ENCODE data around the gene TSHR.

TSHR gene

DNA sequence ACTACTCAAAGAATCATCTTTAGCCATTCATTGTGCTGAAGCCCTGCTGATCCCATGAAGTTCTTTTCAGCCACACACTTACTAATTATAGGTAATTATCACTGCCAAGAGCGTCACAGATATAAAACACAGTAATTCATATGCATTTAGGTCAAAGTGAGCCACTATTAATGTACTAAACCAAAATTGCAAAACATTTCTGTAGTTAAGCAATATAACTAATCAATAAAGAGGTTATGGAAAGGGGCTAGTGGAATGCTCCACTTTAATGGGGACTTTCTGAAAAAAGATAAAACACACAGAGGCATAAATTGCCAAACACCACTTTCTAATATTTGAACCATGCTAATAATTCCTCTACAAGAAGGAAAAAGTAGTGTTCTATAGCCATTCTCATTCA, 7.1 kb upstream of the TSHR start:
- TF ChIP-seq ZBTB7A (IDR thresholded peaks at IDR 0.05; ENCODE audit: low read depth) = no peak
- no peak for TF ChIP-seq YY1 (IDR thresholded peaks at IDR 0.05; ENCODE audit: low read depth)
- no peak for TF ChIP-seq NFIC (IDR thresholded peaks at IDR 0.05)
- no peak for TF ChIP-seq TEAD4 (IDR thresholded peaks at IDR 0.05)

GRCh38 chr14:80951491-80951890, 3.9 kb upstream of the TSHR start:
- TF ChIP-seq CEBPB (IDR thresholded peaks at IDR 0.05) (no peak), FOXM1 (IDR thresholded peaks at IDR 0.05; ENCODE audit: borderline replicate concordance, low read depth) (no peak), NFIC (IDR thresholded peaks at IDR 0.05) (no peak), EP300 (IDR thresholded peaks at IDR 0.05; ENCODE audit: borderline replicate concordance) (no peak), CREB1 (IDR thresholded peaks at IDR 0.05; ENCODE audit: low read depth) (no peak), TCF12 (IDR thresholded peaks at IDR 0.05; ENCODE audit: low read depth) (no peak), RAD21 (IDR thresholded peaks at IDR 0.05; ENCODE audit: low read depth) (no peak)

GRCh38 chr14:80954687-80955299, 628 bp upstream of the TSHR start:
- no peak for TF ChIP-seq NFIC (IDR thresholded peaks at IDR 0.05)
- TF ChIP-seq USF1 (IDR thresholded peaks at IDR 0.05) = no peak
- peak; percentile 86 for TF ChIP-seq RAD21 (IDR thresholded peaks at IDR 0.05; ENCODE audit: low read depth)
- TF ChIP-seq, protein P1, sequence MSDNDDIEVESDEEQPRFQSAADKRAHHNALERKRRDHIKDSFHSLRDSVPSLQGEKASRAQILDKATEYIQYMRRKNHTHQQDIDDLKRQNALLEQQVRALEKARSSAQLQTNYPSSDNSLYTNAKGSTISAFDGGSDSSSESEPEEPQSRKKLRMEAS (IDR thresholded peaks at IDR 0.05) = peak; percentile 59; the same call in 1 of the 2 replicates
- TF ChIP-seq REST (IDR thresholded peaks at IDR 0.05; ENCODE audit: low read depth) = no peak
- no peak for TF ChIP-seq YY1 (IDR thresholded peaks at IDR 0.05; ENCODE audit: low read depth)

GRCh38 chr14:80956102-80956501, 681 bp downstream of the TSHR start:
- no peak for TF ChIP-seq TCF12 (IDR thresholded peaks at IDR 0.05; ENCODE audit: low read depth)
- TF ChIP-seq EP300 (IDR thresholded peaks at IDR 0.05; ENCODE audit: borderline replicate concordance) = no peak
- TF ChIP-seq FOXM1 (IDR thresholded peaks at IDR 0.05; ENCODE audit: borderline replicate concordance, low read depth) = no peak
- TF ChIP-seq RAD21 (IDR thresholded peaks at IDR 0.05; ENCODE audit: low read depth) = no peak
- TF ChIP-seq, protein P1 (IDR thresholded peaks at IDR 0.05) = no peak
- no peak for TF ChIP-seq TEAD4 (IDR thresholded peaks at IDR 0.05)
- TF ChIP-seq CEBPB (IDR thresholded peaks at IDR 0.05) = no peak
- TF ChIP-seq NFIC (IDR thresholded peaks at IDR 0.05) = no peak
- TF ChIP-seq REST (IDR thresholded peaks at IDR 0.05; ENCODE audit: low read depth) = no peak
- TF ChIP-seq EGR1 (IDR thresholded peaks at IDR 0.05) = no peak
- TF ChIP-seq YY1 (IDR thresholded peaks at IDR 0.05; ENCODE audit: low read depth) = no peak
- no peak for TF ChIP-seq TAF1 (IDR thresholded peaks at IDR 0.05; ENCODE audit: low read depth)

- TF ChIP-seq REST (IDR thresholded peaks at IDR 0.05; ENCODE audit: low read depth) (no peak), NFIC (IDR thresholded peaks at IDR 0.05) (0 out of 2 replicates have a peak, but pooled peaks have one; percentile 26), EP300 (IDR thresholded peaks at IDR 0.05; ENCODE audit: borderline replicate concordance) (no peak), FOXM1 (IDR thresholded peaks at IDR 0.05; ENCODE audit: borderline replicate concordance, low read depth) (no peak)
- TF ChIP-seq, protein P1 (IDR thresholded peaks at IDR 0.05) = no peak
These were observed 1.5 kb downstream of the TSHR start for GRCh38 chr14:80956922-80957321.

Data from Ishikawa (cell line).